PC-9 (cell line): ENCODE results near the gene PPP2R2B.

ENCODE experiments used
- CTCF ChIP-seq: fragments of 200-600 bp; sonication (generic); conservative IDR thresholded peaks from 2 replicates; pipeline ENCODE4 v1.6.1; 2017; ENCODE audit warnings: mixed run types, antibody characterized with exemption, mild to moderate bottlenecking, moderate library complexity
- EZH2 ChIP-seq: fragments of 200-600 bp; sonication (generic); IDR thresholded peaks from 2 replicates; pipeline ENCODE4 v1.8.0; 2017; ENCODE audit warnings: antibody characterized with exemption, low read depth

- TF ChIP-seq CTCF, result no peak
- TF ChIP-seq EZH2, result no peak
These were observed 187.6 kb downstream of the PPP2R2B start for GRCh38 chr5:146690880-146691355.
